NB4 (cell line): Measurements from ENCODE around the gene EDNRA.

Experiments
- CTCF ChIP-seq: IDR thresholded peaks from one replicate; pipeline ENCODE4 v1.5.1; 2012; ENCODE audit warnings: low read depth, low read length
- MYC ChIP-seq: IDR thresholded peaks from 2 replicates; pipeline ENCODE4 v1.6.1; 2011; ENCODE audit warnings: low read depth, low read length
- POLR2A ChIP-seq: IDR thresholded peaks from 2 replicates; pipeline ENCODE4 v1.6.1; 2011; ENCODE audit warnings: mild to moderate bottlenecking; ENCODE audit not compliant: insufficient read length; ENCODE audit errors: extremely low read depth
- TF ChIP-seq, protein P1 (sequence below): IDR thresholded peaks from 2 replicates; pipeline ENCODE4 v1.6.1; 2011; ENCODE audit warnings: low read depth, low read length

DNA sequence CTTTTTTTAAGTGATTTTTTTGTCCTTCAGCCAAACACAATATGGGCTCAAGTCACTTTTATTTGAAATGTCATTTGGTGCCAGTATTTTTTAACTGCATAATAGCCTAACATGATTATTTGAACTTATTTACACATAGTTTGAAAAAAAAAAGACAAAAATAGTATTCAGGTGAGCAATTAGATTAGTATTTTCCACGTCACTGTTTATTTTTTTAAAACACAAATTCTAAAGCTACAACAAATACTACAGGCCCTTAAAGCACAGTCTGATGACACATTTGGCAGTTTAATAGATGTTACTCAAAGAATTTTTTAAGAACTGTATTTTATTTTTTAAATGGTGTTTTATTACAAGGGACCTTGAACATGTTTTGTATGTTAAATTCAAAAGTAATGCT lies 62.1 kb downstream of the EDNRA start:
- TF ChIP-seq CTCF (no peak), POLR2A (no peak), MYC (no peak)
- TF ChIP-seq, protein P1, sequence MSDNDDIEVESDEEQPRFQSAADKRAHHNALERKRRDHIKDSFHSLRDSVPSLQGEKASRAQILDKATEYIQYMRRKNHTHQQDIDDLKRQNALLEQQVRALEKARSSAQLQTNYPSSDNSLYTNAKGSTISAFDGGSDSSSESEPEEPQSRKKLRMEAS, result no peak
